GM21723 (cell line): Measurements from ENCODE around the gene CACNA1F.

Experiments
- ATAC-seq: cut with Tn5 transposase; IDR thresholded peaks from one replicate; pipeline ENCODE4 v1.9.1; 2021; ENCODE audit warnings: mild to moderate bottlenecking, moderate library complexity; ENCODE audit not compliant: unreplicated experiment

The CACNA1F gene

GRCh38 chrX:49202022-49202421, 31.1 kb downstream of the CACNA1F start:
- ATAC-seq, result no peak

GRCh38 chrX:49199906-49200771, 33.0 kb downstream of the CACNA1F start, which contains the start of gene SYP:
Gene SYP (minus strand): TSS chrX:49200193. CDS start chrX:49200186, 7 bp downstream.
- ATAC-seq, result peak; percentile 89

- no peak for ATAC-seq
Observed at GRCh38 chrX:49199315-49199595, 33.9 kb downstream of the CACNA1F start.

GRCh38 chrX:49198540-49199314, 34.4 kb downstream of the CACNA1F start:
- no peak for ATAC-seq

GRCh38 chrX:49197543-49198087, 35.5 kb downstream of the CACNA1F start:
- ATAC-seq, result no peak

- ATAC-seq, result no peak
Observed at GRCh38 chrX:49193542-49193964, 39.6 kb downstream of the CACNA1F start.

GRCh38 chrX:49192722-49193328, 40.3 kb downstream of the CACNA1F start:
- no peak for ATAC-seq

GRCh38 chrX:49191574-49192011, 41.5 kb downstream of the CACNA1F start:
- ATAC-seq, result peak; percentile 3

- ATAC-seq, result peak; percentile 84
Observed at GRCh38 chrX:49190821-49191573, 42.1 kb downstream of the CACNA1F start.

GRCh38 chrX:49189606-49190005, 43.5 kb downstream of the CACNA1F start:
- no peak for ATAC-seq

GRCh38 chrX:49188468-49189076, 44.6 kb downstream of the CACNA1F start:
- no peak for ATAC-seq

- ATAC-seq, result no peak
Observed at GRCh38 chrX:49187526-49187925, 45.6 kb downstream of the CACNA1F start.

- ATAC-seq, result no peak
Observed at GRCh38 chrX:49187028-49187394, 46.1 kb downstream of the CACNA1F start.

GRCh38 chrX:49186125-49187027, 46.8 kb downstream of the CACNA1F start, which contains the start of gene PRICKLE3:
Gene PRICKLE3 (minus strand): TSS chrX:49186373. CDS start chrX:49186297, 76 bp downstream.
- ATAC-seq, result peak; percentile 31

GRCh38 chrX:49184294-49185281, 48.6 kb downstream of the CACNA1F start:
- ATAC-seq, result peak; percentile 57

- ATAC-seq, result no peak
Observed at GRCh38 chrX:49183701-49184281, 49.3 kb downstream of the CACNA1F start.

- ATAC-seq, result no peak
Observed at GRCh38 chrX:49179358-49179757, 53.8 kb downstream of the CACNA1F start.
